Prostate gland (tissue), 2 donors: ENCODE data around the gene STAC.

Experiments
- POLR2A ChIP-seq: fragments of 450-650 bp; IDR thresholded peaks from one replicate; pipeline ENCODE4 v1.6.1; 2016; ENCODE audit warnings: antibody characterized with exemption, mild to moderate bottlenecking
- TF ChIP-seq, protein P1 (sequence below), 4 experiments: fragments of 200-600 bp in 2 of 4; fragments of 450-650 bp in 2 of 4; sonication (generic) in 2 of 4; IDR thresholded peaks; 1 replicate in 3 of 4; 2 replicates in 1 of 4; pipeline ENCODE4 v1.5.1; 2016 to 2019; ENCODE audit warnings: antibody characterized with exemption in 4 of 4, mild to moderate bottlenecking in 2 of 4, moderate library complexity in 2 of 4

DNA sequence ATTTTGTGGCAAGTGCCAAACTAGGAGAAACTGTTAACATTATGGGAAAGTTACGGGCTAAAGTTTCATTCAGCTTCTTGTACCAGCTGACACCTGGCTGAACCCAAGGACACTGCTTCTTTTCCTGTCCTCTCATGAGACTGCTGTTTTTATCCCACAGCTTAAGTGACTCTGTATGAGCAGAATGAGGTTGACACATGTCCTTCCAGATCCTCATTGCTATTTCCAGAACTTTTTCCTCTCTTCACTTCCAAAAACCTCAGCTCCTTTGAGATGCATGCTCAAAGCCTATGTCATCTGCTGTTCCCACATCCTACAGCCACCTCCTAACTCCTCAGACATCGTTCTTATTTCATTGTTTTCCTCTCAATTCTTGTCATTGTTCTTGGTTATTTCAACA lies 200.4 kb downstream of the STAC start:
- TF ChIP-seq, protein P1, sequence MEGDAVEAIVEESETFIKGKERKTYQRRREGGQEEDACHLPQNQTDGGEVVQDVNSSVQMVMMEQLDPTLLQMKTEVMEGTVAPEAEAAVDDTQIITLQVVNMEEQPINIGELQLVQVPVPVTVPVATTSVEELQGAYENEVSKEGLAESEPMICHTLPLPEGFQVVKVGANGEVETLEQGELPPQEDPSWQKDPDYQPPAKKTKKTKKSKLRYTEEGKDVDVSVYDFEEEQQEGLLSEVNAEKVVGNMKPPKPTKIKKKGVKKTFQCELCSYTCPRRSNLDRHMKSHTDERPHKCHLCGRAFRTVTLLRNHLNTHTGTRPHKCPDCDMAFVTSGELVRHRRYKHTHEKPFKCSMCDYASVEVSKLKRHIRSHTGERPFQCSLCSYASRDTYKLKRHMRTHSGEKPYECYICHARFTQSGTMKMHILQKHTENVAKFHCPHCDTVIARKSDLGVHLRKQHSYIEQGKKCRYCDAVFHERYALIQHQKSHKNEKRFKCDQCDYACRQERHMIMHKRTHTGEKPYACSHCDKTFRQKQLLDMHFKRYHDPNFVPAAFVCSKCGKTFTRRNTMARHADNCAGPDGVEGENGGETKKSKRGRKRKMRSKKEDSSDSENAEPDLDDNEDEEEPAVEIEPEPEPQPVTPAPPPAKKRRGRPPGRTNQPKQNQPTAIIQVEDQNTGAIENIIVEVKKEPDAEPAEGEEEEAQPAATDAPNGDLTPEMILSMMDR (IDR thresholded peaks at IDR 0.05): no peak
- TF ChIP-seq POLR2A: no peak
